ENCODE data around the gene CLDN16.

DNA sequence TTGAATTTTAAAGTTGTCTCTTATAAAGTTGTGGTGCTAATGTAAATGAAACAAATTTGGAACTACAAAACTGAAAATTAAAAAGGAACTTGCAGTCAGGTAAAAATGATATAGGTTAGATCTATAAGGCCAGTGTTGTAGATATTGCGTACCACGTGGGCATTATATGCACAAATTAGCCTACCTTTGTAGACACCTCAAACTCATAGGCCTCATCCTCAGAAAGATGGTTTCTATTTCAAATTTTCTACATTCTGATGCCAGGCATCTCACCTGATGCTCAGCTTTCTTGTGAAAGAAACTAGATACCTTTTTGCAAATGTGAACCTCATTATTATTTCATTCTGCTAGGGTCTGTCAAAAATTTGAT is 36.1 kb downstream of the CLDN16 start:
- no peak for TF ChIP-seq SUZ12 (IDR thresholded peaks at IDR 0.05; ENCODE audit: extremely low read depth, insufficient read depth, insufficient read length)
- TF ChIP-seq ZNF274 (IDR thresholded peaks at IDR 0.05; ENCODE audit: low read depth, low read length) = no peak

Data from NT2/D1 (cell line).